Fibroblast of lung (primary cell): ENCODE measurements around the gene ATXN1.

Source experiments
- CTCF ChIP-seq, 2 donors: IDR thresholded peaks in 1 of 2; conservative IDR thresholded peaks in 1 of 2; 1 replicate in 1 of 2; 2 replicates in 1 of 2; pipeline ENCODE4 v1.5.1; 2011 to 2012; ENCODE audit warnings: low read length in 2 of 2, control low read depth in 1 of 2, inconsistent platforms in 1 of 2, low read depth in 1 of 2, mild to moderate bottlenecking in 1 of 2
- EZH2 ChIP-seq: IDR thresholded peaks from 2 replicates; pipeline ENCODE4 v1.5.1; 2012; ENCODE audit warnings: low read length, control low read depth, mild to moderate bottlenecking; ENCODE audit errors: missing control alignments

GRCh38 chr6:16414205-16414604 lies 347.1 kb downstream of the ATXN1 start:
- TF ChIP-seq CTCF (conservative IDR thresholded peaks at IDR 0.05 in 1 of 2, IDR thresholded peaks at IDR 0.05 in 1 of 2; ENCODE audit: low read depth in 1 of 2, low read length in 2 of 2) (no peak), EZH2 (no peak)
